ENCODE data around the gene EME2.

DNA sequence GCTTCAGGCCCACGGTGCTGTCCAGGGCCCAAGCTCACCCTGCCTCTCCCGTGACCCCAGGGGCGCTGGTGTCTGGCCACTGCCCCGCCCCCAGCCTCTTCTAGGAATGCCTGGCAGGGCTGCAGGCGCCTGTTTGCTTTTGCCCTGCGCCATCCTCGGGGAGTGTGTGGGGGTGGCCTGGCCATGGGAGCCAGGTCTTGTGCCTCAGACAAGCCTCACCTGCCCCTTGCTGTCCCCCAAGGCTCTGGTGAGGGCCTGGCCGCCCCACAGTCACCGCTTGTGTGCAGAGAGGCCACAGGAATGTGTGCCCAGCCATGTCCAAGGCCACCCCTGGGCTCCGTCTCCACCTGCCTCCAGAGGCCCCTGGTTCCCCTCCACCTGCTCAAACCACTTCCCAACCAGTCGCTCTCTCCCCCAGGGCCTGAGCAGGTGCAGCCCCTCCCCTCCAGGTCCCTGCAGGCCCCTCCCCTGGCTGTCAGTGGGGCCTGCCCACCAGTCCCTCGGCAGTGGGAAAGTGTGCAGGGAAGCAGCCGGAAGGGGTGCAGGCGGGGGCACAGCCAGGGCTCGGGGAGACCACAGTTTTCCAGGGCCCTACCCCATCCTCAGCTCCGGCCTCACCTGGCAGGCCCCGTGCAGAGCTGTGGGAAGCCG lies 21.7 kb downstream of the EME2 start:
- TF ChIP-seq, protein P1, sequence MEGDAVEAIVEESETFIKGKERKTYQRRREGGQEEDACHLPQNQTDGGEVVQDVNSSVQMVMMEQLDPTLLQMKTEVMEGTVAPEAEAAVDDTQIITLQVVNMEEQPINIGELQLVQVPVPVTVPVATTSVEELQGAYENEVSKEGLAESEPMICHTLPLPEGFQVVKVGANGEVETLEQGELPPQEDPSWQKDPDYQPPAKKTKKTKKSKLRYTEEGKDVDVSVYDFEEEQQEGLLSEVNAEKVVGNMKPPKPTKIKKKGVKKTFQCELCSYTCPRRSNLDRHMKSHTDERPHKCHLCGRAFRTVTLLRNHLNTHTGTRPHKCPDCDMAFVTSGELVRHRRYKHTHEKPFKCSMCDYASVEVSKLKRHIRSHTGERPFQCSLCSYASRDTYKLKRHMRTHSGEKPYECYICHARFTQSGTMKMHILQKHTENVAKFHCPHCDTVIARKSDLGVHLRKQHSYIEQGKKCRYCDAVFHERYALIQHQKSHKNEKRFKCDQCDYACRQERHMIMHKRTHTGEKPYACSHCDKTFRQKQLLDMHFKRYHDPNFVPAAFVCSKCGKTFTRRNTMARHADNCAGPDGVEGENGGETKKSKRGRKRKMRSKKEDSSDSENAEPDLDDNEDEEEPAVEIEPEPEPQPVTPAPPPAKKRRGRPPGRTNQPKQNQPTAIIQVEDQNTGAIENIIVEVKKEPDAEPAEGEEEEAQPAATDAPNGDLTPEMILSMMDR (conservative IDR thresholded peaks at IDR 0.05): no peak
- no peak for TF ChIP-seq ZFX (IDR thresholded peaks at IDR 0.05)
